Astrocyte (in vitro differentiated cells and primary cell): ENCODE measurements around the gene POU4F1.

Experiments
- CTCF ChIP-seq: IDR thresholded peaks from 2 replicates; pipeline ENCODE4 v1.5.1; 2011; ENCODE audit warnings: low read depth, mild to moderate bottlenecking, inconsistent platforms, low read length, moderate library complexity; ENCODE audit not compliant: insufficient read depth
- EZH2 ChIP-seq: IDR thresholded peaks from 2 replicates; pipeline ENCODE4 v1.6.1; 2012; ENCODE audit warnings: mild to moderate bottlenecking, low read length, inconsistent platforms; ENCODE audit not compliant: insufficient read depth

GRCh38 chr13:78594456-78594975, 8.8 kb downstream of the POU4F1 start:
- TF ChIP-seq CTCF (no peak), EZH2 (no peak)
